ENCODE data around the gene FGD6.
A peak's percentile ranks its signal among the peaks of the same experiment; 100 is the strongest.
"Not testable (repeated sequence)": the region's sequence is repeated elsewhere in the genome, so short reads cannot be mapped to it uniquely, and the experiment has no call there.

The FGD6 gene

DNA sequence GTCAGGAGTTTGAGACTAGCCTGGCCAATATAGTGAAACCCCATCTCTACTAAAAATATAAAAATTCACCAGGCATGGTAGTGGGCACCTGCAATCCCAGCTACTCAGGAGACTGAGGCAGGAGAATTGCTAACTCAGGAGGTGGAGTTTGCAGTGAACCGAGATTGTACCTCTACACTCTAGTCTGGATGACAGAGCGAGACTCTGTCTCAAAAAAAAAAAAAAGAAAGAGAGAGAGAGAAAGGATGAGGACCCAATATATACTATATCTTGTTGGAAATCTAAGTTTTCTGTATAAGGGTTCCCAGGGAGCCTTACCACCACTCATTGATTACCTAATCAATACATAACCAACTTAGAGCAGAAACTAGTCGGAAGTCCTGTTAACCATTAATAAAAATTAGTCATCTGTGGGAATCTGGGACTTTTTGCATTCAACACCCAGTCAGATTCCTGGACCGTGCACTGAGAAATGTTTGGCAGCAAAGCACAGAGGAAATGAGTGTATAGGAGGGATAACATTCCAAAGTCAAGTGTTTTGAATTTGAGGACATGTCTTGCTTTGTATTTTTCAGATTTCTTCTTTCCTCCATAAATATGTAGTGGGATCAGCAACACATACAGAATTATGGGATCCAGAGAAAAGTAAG, 99.0 kb downstream of the FGD6 start:
- DNase-seq = no peak

DNA sequence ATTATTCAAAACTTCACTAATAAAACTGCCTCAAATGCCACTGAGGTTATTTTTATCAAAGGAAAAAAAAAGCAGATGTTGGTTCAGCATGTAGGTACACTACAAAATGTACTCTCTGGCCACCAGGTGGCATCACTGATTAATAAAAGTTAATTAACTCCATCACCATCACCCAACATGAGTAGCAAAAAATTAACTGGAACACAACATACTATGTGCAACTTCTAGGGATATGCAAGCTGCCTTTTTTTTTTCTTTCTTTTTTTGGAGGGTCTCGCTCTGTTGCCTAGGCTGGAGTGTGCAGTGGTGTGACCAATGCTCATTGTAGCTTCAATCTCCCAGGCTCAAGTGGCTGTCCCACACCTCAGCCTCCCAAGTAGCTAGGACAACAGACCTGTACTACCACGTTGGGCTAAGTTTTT, 100.1 kb downstream of the FGD6 start:
- peak; percentile 22 for DNase-seq

DNA sequence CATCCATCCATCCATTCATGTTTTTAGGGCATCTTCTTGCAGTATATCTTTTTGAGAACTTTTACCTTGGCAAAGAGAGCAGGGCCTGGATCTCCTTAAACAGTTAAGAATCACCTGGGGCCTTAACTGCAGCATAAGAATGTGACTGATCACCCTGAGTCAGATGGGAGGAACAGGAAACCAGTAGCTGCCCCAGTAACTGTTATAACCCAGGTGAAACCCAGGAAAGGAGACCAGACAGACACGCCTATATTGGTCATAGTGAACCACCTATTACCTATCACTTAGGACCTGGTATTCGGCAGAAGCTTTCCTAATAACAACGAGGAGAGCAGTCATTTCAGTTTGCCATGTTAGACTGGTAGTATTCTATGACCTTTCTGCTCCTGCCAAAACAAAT, 100.5 kb downstream of the FGD6 start:
- no peak for DNase-seq

DNA sequence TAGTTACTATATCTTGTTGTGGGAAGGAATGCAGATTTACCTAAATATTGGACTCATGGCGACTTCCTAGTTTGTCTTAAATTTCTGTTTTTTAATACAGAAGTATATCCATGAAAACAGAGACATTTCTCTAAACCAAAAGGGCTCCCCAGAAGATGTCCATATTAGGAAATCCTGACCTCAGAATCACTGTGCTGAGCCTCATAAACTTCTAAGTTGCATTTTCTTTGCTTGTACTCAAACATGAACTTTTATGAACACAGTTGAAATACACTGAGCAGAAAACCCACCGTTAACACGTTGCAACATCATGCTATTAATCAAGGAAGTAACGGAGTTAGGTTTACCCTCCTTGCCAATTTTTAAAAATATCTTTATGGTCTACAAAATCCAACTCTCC, 100.9 kb downstream of the FGD6 start:
- no peak for DNase-seq

DNA sequence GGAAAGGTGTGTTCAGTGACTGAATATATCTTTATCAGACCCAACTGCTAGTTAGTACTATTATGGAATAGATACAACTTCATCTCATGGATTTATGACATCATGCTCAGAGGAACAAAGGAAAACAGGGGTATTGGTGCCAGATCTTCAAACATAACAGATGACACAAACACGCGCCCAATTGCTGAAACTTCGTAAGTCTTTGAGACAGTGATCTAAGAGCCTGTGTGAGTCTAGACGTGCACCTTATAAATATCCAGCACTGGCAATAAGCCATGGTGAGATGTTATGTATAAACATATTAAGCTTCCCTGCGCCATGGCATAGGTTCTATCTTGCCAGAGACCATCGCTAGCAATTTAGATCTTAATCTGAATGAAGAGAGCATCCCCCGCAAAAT, 101.6 kb downstream of the FGD6 start:
- no peak for DNase-seq

DNA sequence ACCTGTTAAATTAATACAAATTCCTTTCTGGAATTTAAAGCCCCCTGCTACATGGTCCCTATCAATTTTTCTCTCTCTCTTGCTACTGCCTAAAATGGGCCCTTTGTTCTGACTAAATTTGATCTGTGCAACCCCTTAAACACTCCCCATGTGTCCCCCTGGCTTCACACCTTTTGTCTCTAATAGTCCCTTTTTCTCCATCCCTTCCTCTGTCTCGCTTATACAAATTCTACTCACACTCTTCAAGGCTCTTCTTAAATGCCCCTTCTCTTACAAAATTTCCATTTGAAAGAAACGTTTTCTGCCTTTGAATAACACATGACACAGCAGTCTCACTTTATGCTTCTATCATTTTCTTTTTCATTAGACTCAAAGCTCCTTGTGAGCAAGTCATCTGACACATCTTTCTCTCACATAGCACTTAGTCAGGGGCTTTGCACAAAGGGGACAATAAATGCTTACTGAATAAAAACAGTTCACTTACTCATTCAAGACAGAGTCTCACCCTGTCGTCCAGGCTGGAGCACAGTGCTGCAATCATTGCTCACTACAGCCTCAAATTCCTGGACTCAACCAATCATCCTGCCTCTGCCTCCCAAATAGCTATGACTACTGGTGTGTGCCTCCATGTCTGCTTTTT, 102.4 kb downstream of the FGD6 start:
- DNase-seq = no peak

DNA sequence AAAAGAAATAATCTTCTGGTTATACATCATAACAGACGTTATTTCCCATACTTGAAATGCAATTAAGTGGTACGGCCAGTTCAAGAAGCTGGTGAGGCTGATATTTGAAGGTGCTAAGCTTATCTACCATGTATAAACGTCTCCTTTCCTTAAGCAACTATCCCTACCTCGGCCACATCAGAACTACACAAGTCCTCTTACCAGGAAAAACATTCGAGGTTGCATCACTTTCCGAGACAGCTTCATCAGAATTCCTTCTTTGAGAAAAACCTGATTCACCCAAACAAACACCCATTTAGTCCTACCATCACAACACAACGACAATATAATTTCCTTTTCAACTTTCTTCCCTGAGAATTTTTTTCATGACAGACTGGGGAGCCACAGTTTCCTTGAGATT, 109.9 kb downstream of the FGD6 start:
- DNase-seq = no peak

GRCh38 chr12:95105540-95105939, 111.7 kb downstream of the FGD6 start:
- no peak for DNase-seq

GRCh38 chr12:95104919-95105452, 112.3 kb downstream of the FGD6 start:
- DNase-seq = no peak

DNA sequence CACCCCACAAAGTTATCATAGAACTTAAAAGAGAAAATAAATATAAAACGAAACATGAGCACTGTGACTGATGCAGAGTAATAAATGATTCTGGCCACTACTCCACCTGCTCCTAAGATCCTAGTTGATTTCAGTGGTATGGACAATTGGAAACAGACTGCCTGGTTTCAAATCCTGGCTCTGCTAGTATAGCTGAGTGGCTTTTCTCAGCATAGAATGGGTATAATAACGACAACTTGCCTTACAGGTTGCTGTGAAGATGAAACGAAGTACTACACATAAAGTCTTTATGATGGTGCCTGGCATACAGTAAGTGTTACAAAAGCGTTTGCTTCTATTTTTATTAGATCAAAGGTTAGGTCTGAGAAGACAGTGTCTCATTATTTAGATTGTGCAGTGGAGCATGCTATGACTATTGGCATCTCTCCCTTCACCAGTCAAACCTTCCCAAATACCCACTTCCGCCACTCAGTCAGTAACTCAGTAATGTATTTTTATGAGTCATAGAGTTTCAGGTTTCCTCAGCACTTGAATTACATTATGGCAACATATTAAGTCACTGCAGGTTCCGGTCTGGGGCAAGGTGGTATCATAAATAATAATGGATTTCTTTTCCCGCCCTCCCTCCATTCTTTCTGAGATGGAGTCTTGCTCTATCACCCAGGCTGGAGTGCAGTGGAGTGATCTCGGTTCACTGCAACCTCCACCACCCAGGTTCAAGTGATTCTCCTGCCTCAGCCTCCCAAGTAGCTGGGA, 114.2 kb downstream of the FGD6 start:
- no peak for DNase-seq

DNA sequence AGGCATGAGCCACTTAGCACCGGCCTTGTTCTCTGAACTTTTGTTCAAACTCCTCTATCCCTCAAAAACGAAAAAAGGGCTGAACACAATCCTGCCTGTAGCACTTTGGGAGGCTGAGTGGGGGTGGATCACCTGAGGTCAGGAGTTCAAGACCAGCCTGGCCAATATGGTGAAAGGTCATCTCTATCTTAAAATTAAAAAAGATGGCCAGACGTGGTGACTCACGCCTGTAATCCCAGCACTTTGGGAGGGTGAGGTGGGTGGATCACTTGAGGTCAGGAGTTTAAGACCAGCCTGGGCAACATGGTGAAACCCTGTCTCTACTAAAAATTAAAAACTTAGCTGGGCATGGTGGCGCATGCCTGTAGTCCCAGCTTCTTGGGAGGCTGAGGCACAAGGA, 115.3 kb downstream of the FGD6 start:
- DNase-seq = not testable (repeated sequence)

DNA sequence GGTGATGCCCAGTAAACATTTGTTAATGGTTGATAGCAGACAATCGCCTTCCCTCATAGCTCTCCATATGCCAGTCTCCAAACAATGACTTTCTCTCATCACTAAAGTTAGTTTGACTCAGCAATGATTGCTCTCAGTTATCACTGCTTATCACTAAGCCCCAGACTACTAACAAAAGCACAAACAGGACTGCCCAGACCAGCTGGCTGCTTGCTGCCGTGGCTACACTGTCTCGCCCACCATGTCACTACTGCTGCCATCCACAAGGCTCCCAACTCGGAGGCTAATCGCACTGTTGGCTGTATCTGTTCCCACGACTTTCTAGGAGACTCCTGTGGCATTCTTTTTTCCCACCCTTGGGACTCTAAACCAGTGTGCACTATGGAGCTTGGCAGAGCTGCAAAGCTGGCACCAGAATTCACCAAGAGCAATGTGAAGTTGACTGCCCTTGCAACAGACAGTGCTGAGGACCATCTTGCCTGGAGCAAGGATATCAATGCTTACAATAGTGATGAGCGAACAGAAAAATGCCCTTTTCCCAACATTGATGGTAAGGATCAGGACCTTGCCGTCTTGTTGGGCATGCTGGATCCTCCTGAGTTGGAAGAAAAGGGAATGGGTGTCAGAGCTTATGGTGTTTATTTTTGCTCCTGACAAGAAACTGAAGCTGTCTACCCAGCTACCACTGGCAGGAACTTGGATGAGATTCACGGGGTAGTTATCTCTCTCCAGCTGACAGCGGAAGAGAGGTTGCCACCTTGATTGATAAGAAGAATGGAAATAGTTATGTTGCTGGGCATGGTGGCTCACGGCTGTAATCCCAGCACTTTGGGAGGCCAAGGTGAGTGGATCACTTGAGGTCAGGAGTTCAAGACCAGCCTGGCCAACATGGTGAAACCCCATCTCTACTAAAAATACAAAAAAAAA, 116.7 kb downstream of the FGD6 start:
- DNase-seq = no peak

DNA sequence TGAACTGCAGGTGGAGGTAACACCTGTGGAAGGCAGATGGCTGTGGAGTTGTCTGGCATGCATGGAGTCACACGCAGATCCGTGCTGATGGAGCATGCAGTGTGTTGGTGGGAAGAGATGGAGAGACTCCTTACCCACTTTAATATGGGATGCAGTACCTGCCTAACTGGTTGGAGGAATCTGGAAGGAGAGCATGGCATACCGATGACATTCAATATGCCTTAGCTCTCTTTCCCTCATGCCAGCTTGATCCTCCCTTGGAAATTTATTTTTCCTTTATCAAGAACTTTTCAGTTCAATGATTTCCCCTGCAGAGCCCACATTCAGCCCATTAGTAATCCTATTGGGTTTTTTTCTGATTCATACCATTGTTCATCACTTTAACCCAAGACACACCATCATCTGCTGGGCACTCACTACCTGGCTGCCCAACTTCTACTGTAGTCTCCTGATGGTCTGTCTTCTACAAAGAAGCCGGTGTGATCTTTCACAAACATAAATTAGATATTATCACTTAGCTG, 117.9 kb downstream of the FGD6 start:
- DNase-seq = no peak

- no peak for DNase-seq
These were observed 120.4 kb downstream of the FGD6 start for GRCh38 chr12:95096852-95097251.

DNA sequence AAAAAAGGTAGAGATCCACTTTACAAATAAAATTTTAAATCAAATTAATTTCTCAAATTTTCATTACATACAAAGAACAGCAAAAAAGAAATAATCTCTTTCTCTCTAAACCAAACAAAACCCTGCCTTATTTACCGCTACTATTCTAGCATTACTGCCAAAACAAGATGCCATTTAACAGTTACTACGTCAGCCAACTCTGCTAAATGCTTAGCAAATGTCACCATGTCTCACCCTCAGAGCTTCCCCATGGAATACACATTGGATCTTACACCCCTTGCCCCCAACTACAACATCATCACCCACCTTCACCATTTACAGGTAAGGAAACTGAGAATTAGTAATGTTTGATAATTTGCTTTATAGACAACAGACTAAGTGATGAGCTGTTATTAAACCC, 120.9 kb downstream of the FGD6 start:
- DNase-seq = no peak

GRCh38 chr12:95095866-95096265, 121.4 kb downstream of the FGD6 start:
- DNase-seq = not testable (repeated sequence)

DNA sequence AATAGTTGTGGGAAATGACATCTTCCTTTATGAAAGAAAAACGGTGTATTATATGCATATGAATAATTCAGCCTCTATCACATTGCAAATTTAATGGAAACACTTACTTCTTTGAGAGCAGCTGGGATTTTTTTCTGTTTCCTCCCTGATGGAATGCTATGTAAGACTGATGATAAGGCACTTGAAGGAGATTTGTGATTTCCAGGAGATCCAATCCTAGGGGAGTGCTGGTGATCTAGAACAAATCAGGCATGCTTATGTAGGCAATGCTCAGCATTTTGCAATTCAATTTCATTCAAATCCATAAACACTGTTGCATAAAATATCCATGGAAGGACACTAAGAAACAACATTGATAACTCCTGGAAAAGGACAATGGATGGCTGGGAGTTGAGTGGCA, 127.8 kb downstream of the FGD6 start:
- DNase-seq = no peak

DNA sequence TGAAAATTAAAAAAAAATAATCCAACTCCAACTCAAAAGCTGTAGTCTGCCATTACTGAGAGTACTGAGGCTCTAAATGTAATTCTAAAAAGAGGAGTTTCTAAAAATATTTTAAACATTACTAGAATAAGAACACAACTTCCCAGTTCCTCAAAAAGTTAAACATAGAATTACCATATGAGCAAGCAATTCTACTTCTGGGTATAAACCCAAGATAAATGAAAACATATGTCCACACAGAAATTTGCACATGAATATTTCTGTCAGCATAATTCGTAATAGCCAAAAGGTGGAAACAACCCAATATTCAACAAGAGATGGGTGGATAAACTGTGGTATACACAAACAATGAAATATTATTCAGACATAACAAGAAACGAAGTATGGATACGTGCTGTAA, 128.9 kb downstream of the FGD6 start:
- DNase-seq = no peak

GRCh38 chr12:95085612-95086011, 131.7 kb downstream of the FGD6 start:
- DNase-seq = no peak

DNA sequence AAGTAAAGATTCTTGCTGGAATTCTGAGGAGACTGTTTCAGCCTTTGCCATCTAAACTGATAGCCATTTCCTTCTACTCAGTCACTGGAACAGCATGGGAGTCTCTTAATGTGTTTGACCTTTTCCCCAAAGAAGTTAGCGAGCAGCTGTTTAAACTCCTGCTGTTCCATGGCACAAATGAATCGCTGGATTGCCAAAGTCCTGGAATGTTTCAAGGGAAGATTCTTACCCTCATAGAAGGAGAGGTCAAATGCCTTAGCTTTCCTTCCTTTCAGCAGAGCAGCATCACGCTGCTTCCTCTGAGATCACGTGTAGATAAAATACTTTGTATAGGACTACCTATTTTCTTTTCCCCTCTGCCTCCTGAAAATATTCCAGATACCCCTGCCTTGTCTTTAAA, 133.3 kb downstream of the FGD6 start:
- no peak for DNase-seq

DNA sequence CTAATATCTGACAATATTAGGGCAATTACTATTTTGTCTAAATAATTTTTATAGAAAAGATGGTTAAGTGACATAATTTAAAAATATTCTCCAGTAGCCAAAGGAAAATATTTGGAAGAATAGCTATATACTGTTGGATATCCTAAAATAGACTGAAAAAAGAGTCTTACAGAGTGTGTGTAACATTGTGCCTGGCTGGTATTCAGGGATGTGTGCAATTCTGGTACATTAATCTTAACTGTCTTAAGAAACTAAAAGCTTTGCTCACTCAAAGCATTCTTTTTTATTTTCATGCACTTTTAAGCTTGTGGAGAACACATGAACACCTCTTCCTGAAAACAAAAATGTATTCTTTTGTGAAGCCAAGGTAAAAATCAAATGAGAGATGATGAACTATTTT, 133.8 kb downstream of the FGD6 start:
- no peak for DNase-seq

- no peak for DNase-seq
These were observed 139.9 kb downstream of the FGD6 start for GRCh38 chr12:95077341-95077740.

DNA sequence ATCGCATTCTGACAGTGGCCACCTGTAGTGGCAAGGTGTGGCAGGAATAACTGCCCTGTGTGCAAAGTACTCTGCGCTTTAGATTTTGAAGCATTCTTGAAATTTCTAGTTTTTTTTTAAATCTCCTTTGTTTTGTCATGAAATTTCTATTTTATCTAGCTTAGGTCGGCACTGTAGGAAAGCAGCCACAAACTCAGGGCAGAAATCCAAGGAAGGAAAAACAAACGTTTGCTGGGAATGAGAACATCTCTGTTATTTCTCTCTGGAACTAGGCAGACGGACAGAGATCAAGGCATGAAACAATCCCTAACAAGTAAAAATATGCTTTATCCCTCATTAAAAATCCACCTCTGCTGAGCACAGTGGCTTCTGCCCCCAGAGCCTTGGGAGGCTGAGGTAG, 142.5 kb downstream of the FGD6 start:
- no peak for DNase-seq
